ENCODE measurements around the gene FAM3A. TPM values are rescaled to one million over a fixed set of nuclear protein-coding genes. Genes with fewer than 3 reads are reported as not detected.

FAM3A gene
- total and polyA plus RNA-seq, 2 of the 4 experiments (the other 2 are of a cell fraction): 14.0 to 47.2 TPM

DNA sequence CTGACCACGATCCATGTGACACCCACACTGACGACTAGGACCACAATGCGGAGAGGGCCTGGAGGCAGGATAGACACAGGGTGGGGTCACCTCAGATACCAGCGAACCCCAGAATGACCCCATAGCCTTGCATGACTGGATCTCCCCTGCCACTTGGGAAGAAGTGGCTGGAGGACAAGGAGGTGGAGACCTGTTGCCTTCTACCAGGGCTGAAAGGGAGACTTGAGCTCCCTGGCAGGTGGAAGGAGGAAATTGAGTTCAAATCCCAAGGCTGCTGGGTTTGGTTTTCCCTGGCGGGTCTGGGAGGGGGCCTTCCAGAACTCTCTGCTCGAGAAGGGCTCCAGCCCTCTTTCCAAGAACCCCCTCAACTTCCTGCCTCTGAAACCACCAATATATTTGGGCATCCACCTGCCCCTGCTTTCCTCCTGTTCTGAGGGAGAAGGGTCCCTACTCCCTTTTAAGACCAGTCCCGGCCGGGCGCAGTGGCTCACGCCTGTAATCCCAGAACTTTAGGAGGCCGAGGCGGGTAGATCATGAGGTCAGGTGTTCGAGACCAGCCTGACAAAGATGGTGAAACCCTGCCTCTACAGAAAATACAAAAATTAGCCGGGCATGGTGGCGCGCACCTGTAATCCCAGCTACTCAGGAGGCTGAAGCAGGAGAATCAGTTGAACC is 3.0 kb downstream of the FAM3A start:
- in situ Hi-C loops (cut with MboI; ENCODE audit: low sequenced_read_pairs) (no loop called here), intact Hi-C loops (cut with micrococcal nuclease) (no loop called here), dilution Hi-C loops (cut with HindIII; ENCODE audit: low sequenced_read_pairs, unreplicated experiment) (no loop called here)
- Histone ChIP-seq H4K8ac (ENCODE audit: low read depth in 2 of 2, low read length in 2 of 2) (no peak overlapping the region), H2AFZ (replicated peaks; ENCODE audit: low read length, poor library complexity) (peak overlapping the region; percentile 48), H4K5ac (ENCODE audit: low read depth, low read length) (no peak overlapping the region), H3K79me1 (ENCODE audit: low read depth in 1 of 2, low read length in 2 of 2) (peaks cover 8 to 12% of the 10 kb centered on the region in 2 experiments; a peak in 2 of 4 replicates), H3K56ac (ENCODE audit: extremely low read depth, insufficient read depth, low read length) (no peak overlapping the region), H2AK5ac (ENCODE audit: low read depth, low read length) (no peak overlapping the region), H3K23ac (ENCODE audit: low read depth, low read length) (no peak overlapping the region), H3K9ac (ENCODE audit: low read depth, low read length) (no peak overlapping the region), H3K27me3 (ENCODE audit: control insufficient read depth, insufficient read depth, low read length) (no peaks in the 10 kb centered on the region), H3K4ac (ENCODE audit: low read depth, low read length) (no peak overlapping the region), H4K91ac (ENCODE audit: insufficient read depth, low read depth, low read length) (no peak overlapping the region), H3K9me1 (ENCODE audit: insufficient read depth, low read length) (peaks cover 3% of the 10 kb centered on the region), H3K27ac (ENCODE audit: insufficient read depth, low read length) (no peak overlapping the region), H2BK120ac (ENCODE audit: low read depth, low read length) (no peak overlapping the region), H2BK15ac (ENCODE audit: low read depth, low read length) (no peak overlapping the region), H4K20me1 (ENCODE audit: insufficient read depth, low read length) (no peaks in the 10 kb centered on the region), H3K9me3 (ENCODE audit: control insufficient read depth, insufficient read depth, low read length) (peaks cover 3% of the 10 kb centered on the region; the same call in 1 of the 2 replicates), H3K14ac (replicated peaks; ENCODE audit: low read depth, low read length) (no peak overlapping the region), H3K4me1 (ENCODE audit: control insufficient read depth, insufficient read depth, low read length) (peaks cover 8% of the 10 kb centered on the region; the same call in 1 of the 2 replicates), H2AK9ac (replicated peaks; ENCODE audit: low read depth, low read length, poor library complexity) (no peak overlapping the region), H2BK20ac (ENCODE audit: low read depth, low read length) (no peak overlapping the region), H2BK5ac (ENCODE audit: low read depth, low read length, poor library complexity, severe bottlenecking) (no peak overlapping the region), H3K18ac (ENCODE audit: low read depth, low read length) (no peak overlapping the region), H3K36me3 (ENCODE audit: control insufficient read depth, insufficient read depth, low read length) (peaks cover 2% of the 10 kb centered on the region; the same call in 1 of the 2 replicates), H3K4me2 (ENCODE audit: low read depth, low read length) (no peak overlapping the region), H3K4me3 (ENCODE audit: insufficient read depth, low read depth, low read length) (no peak overlapping the region)
- 84% methylated on average over 7 of the region's 16 CpGs; no CpG with 5 or more reads in 1 of the 2 experiments for WGBS, 2 experiments (ENCODE audit: extremely low coverage in 2 of 2, insufficient read length in 1 of 2)
- no peak for TF ChIP-seq NFE2L2 (IDR thresholded peaks at IDR 0.05; ENCODE audit: low read depth, low read length)
- no peak for TF ChIP-seq MAZ (IDR thresholded peaks at IDR 0.05; ENCODE audit: borderline replicate concordance, low read depth, low read length)
- TF ChIP-seq MXI1 (IDR thresholded peaks at IDR 0.05; ENCODE audit: borderline replicate concordance, low read depth, low read length): no peak
- TF ChIP-seq, protein P1, sequence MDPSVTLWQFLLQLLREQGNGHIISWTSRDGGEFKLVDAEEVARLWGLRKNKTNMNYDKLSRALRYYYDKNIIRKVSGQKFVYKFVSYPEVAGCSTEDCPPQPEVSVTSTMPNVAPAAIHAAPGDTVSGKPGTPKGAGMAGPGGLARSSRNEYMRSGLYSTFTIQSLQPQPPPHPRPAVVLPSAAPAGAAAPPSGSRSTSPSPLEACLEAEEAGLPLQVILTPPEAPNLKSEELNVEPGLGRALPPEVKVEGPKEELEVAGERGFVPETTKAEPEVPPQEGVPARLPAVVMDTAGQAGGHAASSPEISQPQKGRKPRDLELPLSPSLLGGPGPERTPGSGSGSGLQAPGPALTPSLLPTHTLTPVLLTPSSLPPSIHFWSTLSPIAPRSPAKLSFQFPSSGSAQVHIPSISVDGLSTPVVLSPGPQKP (IDR thresholded peaks at IDR 0.05; ENCODE audit: borderline replicate concordance, low read depth, low read length): no peak
- no peak for TF ChIP-seq CHD1 (IDR thresholded peaks at IDR 0.05; ENCODE audit: low read depth, low read length)
- TF ChIP-seq, protein P2, sequence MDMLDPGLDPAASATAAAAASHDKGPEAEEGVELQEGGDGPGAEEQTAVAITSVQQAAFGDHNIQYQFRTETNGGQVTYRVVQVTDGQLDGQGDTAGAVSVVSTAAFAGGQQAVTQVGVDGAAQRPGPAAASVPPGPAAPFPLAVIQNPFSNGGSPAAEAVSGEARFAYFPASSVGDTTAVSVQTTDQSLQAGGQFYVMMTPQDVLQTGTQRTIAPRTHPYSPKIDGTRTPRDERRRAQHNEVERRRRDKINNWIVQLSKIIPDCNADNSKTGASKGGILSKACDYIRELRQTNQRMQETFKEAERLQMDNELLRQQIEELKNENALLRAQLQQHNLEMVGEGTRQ (IDR thresholded peaks at IDR 0.05; ENCODE audit: low read depth, low read length): no peak
- no peak for TF ChIP-seq BHLHE40 (IDR thresholded peaks at IDR 0.05; ENCODE audit: low read depth, low read length)
- no peak for TF ChIP-seq MAFK (IDR thresholded peaks at IDR 0.05; ENCODE audit: low read depth, low read length)
- no peak for TF ChIP-seq POLR2A (IDR thresholded peaks at IDR 0.05; ENCODE audit: low read depth, low read length)
- TF ChIP-seq, protein P3, sequence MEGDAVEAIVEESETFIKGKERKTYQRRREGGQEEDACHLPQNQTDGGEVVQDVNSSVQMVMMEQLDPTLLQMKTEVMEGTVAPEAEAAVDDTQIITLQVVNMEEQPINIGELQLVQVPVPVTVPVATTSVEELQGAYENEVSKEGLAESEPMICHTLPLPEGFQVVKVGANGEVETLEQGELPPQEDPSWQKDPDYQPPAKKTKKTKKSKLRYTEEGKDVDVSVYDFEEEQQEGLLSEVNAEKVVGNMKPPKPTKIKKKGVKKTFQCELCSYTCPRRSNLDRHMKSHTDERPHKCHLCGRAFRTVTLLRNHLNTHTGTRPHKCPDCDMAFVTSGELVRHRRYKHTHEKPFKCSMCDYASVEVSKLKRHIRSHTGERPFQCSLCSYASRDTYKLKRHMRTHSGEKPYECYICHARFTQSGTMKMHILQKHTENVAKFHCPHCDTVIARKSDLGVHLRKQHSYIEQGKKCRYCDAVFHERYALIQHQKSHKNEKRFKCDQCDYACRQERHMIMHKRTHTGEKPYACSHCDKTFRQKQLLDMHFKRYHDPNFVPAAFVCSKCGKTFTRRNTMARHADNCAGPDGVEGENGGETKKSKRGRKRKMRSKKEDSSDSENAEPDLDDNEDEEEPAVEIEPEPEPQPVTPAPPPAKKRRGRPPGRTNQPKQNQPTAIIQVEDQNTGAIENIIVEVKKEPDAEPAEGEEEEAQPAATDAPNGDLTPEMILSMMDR (conservative IDR thresholded peaks at IDR 0.05; ENCODE audit: low read depth, low read length): no peak
- POLR2A ChIA-PET (ENCODE audit: unreplicated experiment): no interaction called here
- no peak for ATAC-seq (ENCODE audit: low read depth)
- no peak for DNase-seq
- CTCF ChIA-PET: no interaction called here
- BruUV-seq (replicated peaks): no TSS peak
